Choroid plexus epithelial cell (primary cell): ENCODE data around the gene CRTC3.

Source experiments
- DNase-seq: peaks from one replicate; pipeline ENCODE4 v3.0.0-alpha.2; 2010; ENCODE audit warnings: low read depth
- H3K4me3 ChIP-seq: 2 replicates; pipeline ENCODE4 v1.5.1; 2011; ENCODE audit warnings: low read depth, mild to moderate bottlenecking, control low read depth, low read length, moderate library complexity
- TF ChIP-seq, protein P1 (sequence below): conservative IDR thresholded peaks from 2 replicates; pipeline ENCODE4 v1.5.1; 2011; ENCODE audit warnings: low read depth, mild to moderate bottlenecking, control low read depth, inconsistent platforms, low read length, moderate library complexity

CRTC3 gene

GRCh38 chr15:90562669-90563068 is 32.9 kb downstream of the CRTC3 start:
- no peak for DNase-seq
- no peak overlapping the region for H3K4me3 ChIP-seq
- TF ChIP-seq, protein P1, sequence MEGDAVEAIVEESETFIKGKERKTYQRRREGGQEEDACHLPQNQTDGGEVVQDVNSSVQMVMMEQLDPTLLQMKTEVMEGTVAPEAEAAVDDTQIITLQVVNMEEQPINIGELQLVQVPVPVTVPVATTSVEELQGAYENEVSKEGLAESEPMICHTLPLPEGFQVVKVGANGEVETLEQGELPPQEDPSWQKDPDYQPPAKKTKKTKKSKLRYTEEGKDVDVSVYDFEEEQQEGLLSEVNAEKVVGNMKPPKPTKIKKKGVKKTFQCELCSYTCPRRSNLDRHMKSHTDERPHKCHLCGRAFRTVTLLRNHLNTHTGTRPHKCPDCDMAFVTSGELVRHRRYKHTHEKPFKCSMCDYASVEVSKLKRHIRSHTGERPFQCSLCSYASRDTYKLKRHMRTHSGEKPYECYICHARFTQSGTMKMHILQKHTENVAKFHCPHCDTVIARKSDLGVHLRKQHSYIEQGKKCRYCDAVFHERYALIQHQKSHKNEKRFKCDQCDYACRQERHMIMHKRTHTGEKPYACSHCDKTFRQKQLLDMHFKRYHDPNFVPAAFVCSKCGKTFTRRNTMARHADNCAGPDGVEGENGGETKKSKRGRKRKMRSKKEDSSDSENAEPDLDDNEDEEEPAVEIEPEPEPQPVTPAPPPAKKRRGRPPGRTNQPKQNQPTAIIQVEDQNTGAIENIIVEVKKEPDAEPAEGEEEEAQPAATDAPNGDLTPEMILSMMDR, result no peak

- H3K4me3 ChIP-seq, result no peak overlapping the region
- TF ChIP-seq, protein P1, result no peak
- DNase-seq, result no peak
Measured at GRCh38 chr15:90563463-90563862, 33.7 kb downstream of the CRTC3 start.

GRCh38 chr15:90564051-90564450 is 34.3 kb downstream of the CRTC3 start:
- no peak overlapping the region for H3K4me3 ChIP-seq
- no peak for DNase-seq
- TF ChIP-seq, protein P1, result no peak

DNA sequence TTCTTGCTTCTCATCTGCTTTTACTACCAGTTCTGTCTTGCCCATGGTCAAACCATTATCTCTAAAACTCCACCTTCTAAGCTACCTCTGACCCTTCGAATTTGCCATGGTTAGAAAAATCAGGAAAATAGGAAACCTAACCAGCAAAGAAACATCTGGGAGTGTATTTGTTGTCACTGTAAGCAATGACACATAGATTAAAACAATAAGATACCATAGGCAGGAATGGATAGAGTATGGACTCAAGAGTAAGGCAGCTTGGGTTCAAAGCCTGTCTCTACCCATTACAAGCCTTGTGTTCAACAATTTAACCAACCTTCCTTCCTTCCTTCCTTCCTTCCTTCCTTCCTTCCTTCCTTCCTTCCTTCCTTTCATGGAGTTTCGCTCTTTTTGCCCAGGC is 34.9 kb downstream of the CRTC3 start:
- no peak for DNase-seq
- no peak overlapping the region for H3K4me3 ChIP-seq
- TF ChIP-seq, protein P1, result no peak

- H3K4me3 ChIP-seq, result no peak overlapping the region
- TF ChIP-seq, protein P1, result no peak
- no peak for DNase-seq
Measured at GRCh38 chr15:90565866-90566265, 36.1 kb downstream of the CRTC3 start.

- TF ChIP-seq, protein P1, result no peak
- DNase-seq, result no peak
Measured at GRCh38 chr15:90570643-90571042, 40.9 kb downstream of the CRTC3 start.

DNA sequence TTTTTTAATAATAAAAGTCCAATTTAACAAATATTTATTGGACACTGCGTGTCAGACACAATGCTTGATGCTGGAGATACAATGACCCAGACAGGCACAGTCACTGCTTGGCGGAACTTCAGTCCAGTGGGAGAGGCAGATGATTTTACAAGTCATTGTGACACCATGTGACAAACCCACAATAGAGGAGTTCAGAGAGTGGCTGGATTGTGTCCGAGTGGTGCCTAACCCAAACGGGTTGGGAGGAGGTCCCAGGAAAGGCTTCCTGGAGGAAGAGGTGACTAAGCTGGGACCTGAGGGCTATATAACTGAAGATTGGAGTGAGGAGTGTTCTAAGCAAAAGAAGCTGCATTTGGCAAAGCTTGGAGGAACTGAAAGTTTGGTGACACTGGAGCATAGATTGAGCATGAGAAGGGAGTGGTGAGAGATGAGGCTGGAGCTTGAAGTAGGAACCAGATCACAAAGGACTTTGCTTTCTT is 41.4 kb downstream of the CRTC3 start:
- no peak for DNase-seq
- H3K4me3 ChIP-seq, result no peak overlapping the region
- TF ChIP-seq, protein P1, result no peak

More at GRCh38 chr15:90570643-90571042, 40.9 kb downstream of the CRTC3 start:
- no peak overlapping the region for H3K4me3 ChIP-seq
